Transverse colon (tissue), 3 donors: ENCODE results near the gene DACT3.
A peak's percentile ranks its signal among the peaks of the same experiment; 100 is the strongest.

ENCODE experiments used
- POLR2A ChIP-seq: fragments of 450-650 bp; IDR thresholded peaks from one replicate; pipeline ENCODE4 v1.6.1; 2016; ENCODE audit warnings: antibody characterized with exemption, mild to moderate bottlenecking, moderate library complexity
- POLR2AphosphoS5 ChIP-seq, 3 donors: sonication (generic); formaldehyde crosslinking; IDR thresholded peaks; one replicate each; pipeline ENCODE4 v1.6.1; 2016; ENCODE audit warnings: antibody characterized with exemption in 3 of 3

DNA sequence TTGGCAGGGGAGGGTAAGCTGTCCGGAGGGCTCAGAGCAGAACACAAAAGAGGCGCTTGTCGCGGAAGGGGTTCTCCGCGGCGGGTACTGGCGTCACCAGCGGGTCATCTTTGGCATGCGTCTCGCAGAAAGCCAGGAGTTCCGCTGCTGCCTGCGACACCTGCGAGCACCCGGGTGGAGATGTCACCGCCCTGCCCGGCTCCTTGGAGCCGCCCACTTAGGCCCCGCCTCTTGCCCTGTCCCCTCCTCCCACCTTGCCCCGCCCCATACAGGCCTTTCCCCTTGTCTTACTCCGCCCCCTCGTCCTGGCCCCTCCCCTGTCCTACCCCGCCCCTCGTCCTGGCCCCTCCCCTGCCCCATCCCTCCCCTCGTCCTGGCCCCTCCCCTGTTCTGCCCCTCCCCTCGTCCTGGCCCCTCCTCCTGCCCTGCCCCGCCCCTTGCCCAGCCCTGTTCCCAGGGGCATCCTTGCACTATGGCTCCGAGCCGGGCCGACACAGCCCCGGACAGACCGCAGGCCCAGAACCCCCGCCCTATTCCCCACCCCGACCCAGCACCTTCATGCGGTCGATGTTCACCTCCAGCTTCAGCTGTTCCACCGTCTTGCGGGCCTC lies 26.8 kb downstream of the DACT3 start:
- TF ChIP-seq POLR2A (no peak), POLR2AphosphoS5 (IDR thresholded peaks at IDR 0.05) (peak in 1 of 3 donors; percentile 19)
